ENCODE data around the gene EEFSEC.

DNA sequence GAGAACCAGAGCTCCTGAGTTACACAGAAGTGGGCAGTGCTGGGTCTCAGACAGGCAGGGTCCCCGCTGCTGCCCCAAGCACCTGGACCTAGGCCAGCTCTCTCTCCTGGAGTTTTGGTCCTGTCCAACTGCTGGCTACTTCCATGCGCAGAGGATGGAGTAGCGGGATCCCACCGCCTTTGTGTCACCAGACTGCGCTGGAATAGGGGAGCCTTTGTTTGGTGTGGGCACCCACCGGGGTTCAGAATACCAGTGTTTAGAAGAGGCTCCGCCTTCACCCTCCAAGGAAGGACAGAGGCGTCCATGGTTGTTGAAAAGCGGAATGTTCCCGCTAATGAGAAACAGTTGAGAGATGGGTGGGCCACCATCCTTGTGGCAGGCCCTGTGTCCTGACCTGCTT, 159.0 kb downstream of the EEFSEC start:
- TF ChIP-seq, protein P1, sequence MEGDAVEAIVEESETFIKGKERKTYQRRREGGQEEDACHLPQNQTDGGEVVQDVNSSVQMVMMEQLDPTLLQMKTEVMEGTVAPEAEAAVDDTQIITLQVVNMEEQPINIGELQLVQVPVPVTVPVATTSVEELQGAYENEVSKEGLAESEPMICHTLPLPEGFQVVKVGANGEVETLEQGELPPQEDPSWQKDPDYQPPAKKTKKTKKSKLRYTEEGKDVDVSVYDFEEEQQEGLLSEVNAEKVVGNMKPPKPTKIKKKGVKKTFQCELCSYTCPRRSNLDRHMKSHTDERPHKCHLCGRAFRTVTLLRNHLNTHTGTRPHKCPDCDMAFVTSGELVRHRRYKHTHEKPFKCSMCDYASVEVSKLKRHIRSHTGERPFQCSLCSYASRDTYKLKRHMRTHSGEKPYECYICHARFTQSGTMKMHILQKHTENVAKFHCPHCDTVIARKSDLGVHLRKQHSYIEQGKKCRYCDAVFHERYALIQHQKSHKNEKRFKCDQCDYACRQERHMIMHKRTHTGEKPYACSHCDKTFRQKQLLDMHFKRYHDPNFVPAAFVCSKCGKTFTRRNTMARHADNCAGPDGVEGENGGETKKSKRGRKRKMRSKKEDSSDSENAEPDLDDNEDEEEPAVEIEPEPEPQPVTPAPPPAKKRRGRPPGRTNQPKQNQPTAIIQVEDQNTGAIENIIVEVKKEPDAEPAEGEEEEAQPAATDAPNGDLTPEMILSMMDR (IDR thresholded peaks at IDR 0.05): no peak
- no peak for TF ChIP-seq POLR2AphosphoS5 (IDR thresholded peaks at IDR 0.05)
